G401.6 (cell line): ENCODE results near the gene DENND2C.

Source experiments
- FAIRE-seq: peaks from 2 replicates; lab custom pipeline; 2012; peaks lifted over from hg19 to GRCh38; lab: Jason Lieb, UNC

DENND2C gene

GRCh38 chr1:114671939-114672275 is 2.1 kb upstream of the DENND2C start:
- FAIRE-seq, result no peak

- no peak for FAIRE-seq
Observed at GRCh38 chr1:114671011-114671938, 1.4 kb upstream of the DENND2C start.

- no peak for FAIRE-seq
Observed at GRCh38 chr1:114670083-114671010, 498 bp upstream of the DENND2C start.

DNA sequence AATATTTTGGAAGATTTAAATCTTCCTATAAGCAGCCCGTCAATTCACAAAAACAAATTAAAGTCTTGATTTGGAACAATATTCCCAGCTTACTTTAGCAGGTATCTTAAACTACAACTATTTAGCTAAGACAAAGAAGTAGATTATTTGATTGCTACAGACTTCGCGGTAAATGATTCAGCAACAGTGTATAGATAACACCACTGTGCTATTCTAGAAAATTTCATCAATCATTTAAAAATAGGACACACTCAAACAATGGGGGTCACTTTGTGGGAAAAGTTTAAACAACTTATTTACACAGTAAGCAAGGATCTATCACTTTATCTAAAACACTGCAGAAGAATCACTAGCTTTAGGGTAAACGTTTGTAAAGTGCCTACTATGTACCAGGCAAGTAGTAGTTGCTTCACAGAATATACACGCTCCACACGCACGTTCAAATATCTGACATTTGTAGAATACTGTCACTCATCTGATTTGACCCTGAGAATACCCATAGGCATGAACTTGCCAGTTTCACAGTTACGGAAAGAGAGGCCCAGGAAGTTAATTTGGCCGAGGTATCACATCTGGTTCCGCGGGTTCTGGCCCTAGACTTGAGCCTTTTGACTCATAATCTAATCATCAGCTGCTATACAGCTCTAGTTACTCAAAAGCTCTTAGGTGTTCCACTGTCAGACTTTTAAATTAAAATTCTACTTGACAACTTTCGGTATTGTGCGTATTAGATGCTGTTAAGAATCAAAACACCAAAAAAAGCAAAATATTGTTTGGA is 876 bp downstream of the DENND2C start:
- no peak for FAIRE-seq

DNA sequence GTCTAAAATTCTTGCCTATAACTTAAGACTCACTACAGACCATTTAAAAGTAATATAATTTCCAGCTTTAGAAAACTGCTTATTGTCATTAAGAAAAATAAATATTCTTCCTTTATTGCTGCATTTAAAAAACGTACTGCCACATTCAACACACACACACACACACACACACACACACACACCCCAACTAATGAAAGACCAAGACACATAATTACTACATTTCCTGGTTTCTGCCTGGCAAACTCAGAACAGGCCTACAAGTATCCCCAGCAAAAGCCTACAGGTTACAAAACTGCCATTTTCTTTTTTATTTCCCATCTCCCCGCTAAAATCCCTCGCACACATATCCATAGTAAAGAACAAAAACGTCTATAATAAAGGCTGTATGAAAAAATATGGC is 1.5 kb downstream of the DENND2C start:
- FAIRE-seq, result no peak

GRCh38 chr1:114666954-114667353 is 2.9 kb downstream of the DENND2C start:
- FAIRE-seq, result no peak

- FAIRE-seq, result no peak
Observed at GRCh38 chr1:114660238-114660637, 9.6 kb downstream of the DENND2C start.

- no peak for FAIRE-seq
Observed at GRCh38 chr1:114651893-114652292, 18.0 kb downstream of the DENND2C start.

GRCh38 chr1:114648503-114648902 is 21.3 kb downstream of the DENND2C start:
- no peak for FAIRE-seq

- no peak for FAIRE-seq
Observed at GRCh38 chr1:114641377-114641776, 28.5 kb downstream of the DENND2C start.

DNA sequence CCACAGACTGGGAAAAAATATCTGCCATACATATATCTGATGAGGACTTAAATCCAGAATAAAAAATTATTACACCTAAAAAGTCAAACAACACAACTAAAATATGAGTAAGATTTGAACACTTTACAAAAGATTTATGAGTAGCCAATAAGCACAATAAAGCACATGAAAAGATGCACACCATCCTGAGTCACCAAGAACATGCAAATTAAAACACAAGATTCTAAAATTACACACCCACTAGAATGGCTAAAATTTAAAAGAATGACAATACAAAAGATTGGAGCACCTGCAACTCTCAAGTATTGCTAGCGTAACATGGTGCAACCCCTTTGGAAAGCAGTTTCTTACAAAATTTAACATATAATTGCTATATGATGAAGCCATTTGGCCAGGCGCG is 30.9 kb downstream of the DENND2C start:
- FAIRE-seq, result no peak

- FAIRE-seq, result no peak
Observed at GRCh38 chr1:114632427-114632826, 37.4 kb downstream of the DENND2C start.

DNA sequence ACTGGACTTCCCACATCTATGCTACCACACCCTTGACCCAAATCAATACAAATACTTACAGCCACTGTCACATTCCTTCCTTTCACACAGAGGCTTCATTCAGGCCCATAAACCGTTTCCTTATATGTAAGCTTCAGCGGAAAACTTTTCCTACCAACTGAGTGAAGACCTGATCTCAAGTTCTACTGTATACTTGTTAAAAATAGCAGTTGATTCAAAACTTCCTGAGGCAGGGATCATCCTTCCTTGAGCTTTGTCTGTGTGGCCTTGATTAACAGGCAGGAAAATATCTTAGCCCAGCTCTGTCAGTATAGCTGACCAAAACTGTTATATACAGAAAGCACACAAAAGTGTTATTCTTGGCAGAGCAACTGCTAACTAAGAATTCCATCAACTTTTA is 42.7 kb downstream of the DENND2C start:
- no peak for FAIRE-seq

DNA sequence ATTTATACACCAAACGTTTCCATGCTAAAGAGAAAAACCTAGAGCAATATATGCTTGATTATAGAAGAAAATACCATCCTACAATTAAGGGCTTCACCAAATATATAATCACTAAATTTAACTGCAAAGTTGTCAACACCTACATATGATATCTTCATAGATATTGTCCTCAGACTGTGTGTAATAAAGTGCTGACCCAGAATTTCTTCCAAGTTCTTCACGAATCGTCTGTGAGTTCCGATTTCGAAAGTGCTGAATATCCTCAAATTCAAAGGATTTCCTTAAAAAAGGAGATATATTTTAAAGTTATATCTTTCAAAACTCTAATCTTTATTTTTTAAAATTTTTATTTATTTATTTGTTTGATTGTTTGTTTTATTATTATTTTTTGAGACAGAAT is 46.5 kb downstream of the DENND2C start:
- no peak for FAIRE-seq

DNA sequence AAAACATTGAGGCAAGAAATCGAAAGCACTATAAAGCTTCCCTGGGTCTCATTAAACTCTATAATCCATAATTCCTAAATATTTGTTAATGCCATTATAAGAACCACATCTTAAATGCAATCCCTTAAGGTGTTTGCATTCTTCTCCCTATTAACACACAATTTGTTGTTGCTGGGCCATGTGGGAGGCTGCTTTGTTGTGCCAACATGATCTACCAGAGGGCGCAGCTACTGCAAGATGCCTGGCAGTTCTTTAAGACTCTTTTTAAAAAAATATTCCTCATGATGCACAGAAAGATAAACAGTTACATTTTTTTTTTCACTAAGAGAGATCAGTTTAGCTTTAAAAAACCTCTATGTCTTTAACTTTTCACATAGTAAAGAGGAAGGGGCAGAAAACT is 49.4 kb downstream of the DENND2C start:
- FAIRE-seq, result no peak

- no peak for FAIRE-seq
Observed at GRCh38 chr1:114618606-114619005, 51.2 kb downstream of the DENND2C start.

GRCh38 chr1:114610546-114611245 is 59.2 kb downstream of the DENND2C start:
- FAIRE-seq, result no peak

GRCh38 chr1:114609826-114610225 is 60.0 kb downstream of the DENND2C start:
- no peak for FAIRE-seq

DNA sequence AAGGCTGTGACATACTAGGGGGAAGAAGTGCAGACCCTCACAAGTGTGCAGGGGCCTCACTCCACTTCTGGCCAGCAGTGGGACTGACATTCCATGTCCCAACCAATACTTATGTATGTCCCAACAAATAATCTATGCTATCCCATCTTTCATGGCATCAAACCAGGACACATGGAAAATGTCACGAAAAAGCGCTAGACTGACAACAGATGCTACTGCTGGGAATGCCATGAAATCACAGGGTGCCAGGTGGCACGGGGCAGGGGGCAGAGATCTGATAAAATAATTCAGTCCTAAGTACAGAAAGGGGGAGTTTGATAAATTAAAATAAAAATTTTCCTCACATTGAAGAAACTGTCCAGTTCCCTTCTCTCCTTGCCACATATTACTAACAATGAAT is 60.8 kb downstream of the DENND2C start:
- FAIRE-seq, result no peak

GRCh38 chr1:114607223-114607622 is 62.6 kb downstream of the DENND2C start:
- FAIRE-seq, result no peak

- FAIRE-seq, result no peak
Observed at GRCh38 chr1:114597949-114598348, 71.9 kb downstream of the DENND2C start.

DNA sequence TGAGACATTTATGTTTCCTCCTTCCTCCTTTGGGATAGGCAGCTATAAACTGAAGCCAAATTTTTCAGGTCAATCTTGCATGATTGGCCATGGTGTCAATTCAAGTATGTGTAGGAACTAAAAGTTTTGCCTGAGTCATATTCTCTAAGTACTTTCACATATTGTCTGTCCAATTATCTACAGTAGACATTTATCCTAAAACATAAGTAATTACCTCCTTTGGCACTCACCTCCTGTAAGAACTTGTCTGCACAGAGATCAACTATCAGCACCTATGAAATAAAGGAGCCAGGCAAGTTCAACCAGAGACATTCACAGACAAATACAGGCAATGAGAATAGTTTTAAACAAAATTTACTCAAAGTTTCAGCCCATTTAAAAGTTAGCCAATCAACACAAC is 74.2 kb downstream of the DENND2C start:
- FAIRE-seq, result no peak
